Adrenal gland (tissue), 5 donors: ENCODE measurements around the gene NUDT17.

Experiments
- POLR2A ChIP-seq, 2 donors: fragments of 450-650 bp; IDR thresholded peaks; one replicate each; pipeline ENCODE4 v1.6.1; 2017; ENCODE audit warnings: antibody characterized with exemption in 2 of 2, mild to moderate bottlenecking in 2 of 2, moderate library complexity in 1 of 2
- TF ChIP-seq, protein P1 (sequence below), 6 experiments: fragments of 450-650 bp in 4 of 6; fragments of 200-600 bp in 2 of 6; sonication (generic) in 1 of 6; IDR thresholded peaks; 1 replicate in 5 of 6; 2 replicates in 1 of 6; pipeline versions ENCODE4 v1.5.1 to v1.8.0; 2016 to 2021; ENCODE audit warnings: antibody characterized with exemption in 6 of 6, mild to moderate bottlenecking in 2 of 6, moderate library complexity in 1 of 6
- donor health status: DM: no; HTN: no; CAD: no.

GRCh38 chr1:145828367-145829026 lies 16.9 kb upstream of the NUDT17 start:
- TF ChIP-seq, protein P1, sequence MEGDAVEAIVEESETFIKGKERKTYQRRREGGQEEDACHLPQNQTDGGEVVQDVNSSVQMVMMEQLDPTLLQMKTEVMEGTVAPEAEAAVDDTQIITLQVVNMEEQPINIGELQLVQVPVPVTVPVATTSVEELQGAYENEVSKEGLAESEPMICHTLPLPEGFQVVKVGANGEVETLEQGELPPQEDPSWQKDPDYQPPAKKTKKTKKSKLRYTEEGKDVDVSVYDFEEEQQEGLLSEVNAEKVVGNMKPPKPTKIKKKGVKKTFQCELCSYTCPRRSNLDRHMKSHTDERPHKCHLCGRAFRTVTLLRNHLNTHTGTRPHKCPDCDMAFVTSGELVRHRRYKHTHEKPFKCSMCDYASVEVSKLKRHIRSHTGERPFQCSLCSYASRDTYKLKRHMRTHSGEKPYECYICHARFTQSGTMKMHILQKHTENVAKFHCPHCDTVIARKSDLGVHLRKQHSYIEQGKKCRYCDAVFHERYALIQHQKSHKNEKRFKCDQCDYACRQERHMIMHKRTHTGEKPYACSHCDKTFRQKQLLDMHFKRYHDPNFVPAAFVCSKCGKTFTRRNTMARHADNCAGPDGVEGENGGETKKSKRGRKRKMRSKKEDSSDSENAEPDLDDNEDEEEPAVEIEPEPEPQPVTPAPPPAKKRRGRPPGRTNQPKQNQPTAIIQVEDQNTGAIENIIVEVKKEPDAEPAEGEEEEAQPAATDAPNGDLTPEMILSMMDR (IDR thresholded peaks at IDR 0.05), result no peak
- no peak for TF ChIP-seq POLR2A (IDR thresholded peaks at IDR 0.05)
